B cell (primary cell): ENCODE measurements around the gene CXXC5. TPM values are rescaled to one million over a fixed set of nuclear protein-coding genes. Genes with fewer than 3 reads are reported as not detected.
A peak's percentile ranks its signal among the peaks of the same experiment; 100 is the strongest.

Source experiments
- ATAC-seq: fragments of 200-7000 bp; cut with Tn5 transposase; one replicate; pipeline ENCODE4 v1.10.0; 2021; ENCODE audit warnings: low read depth, mild to moderate bottlenecking, moderate number of reproducible peaks, moderate library complexity
- CTCF ChIA-PET: fragments of 350-600 bp; sonication (Branson Sonifier 250); formaldehyde crosslinking; loops from one replicate; lab custom pipeline; 2021; ENCODE audit warnings: antibody characterized with exemption, inconsistent platforms; lab: Charles Lee
- POLR2A ChIA-PET: fragments of 350-600 bp; sonication (Branson Sonifier 250); formaldehyde crosslinking; loops from one replicate; lab custom pipeline; 2021; ENCODE audit warnings: antibody characterized with exemption; lab: Charles Lee
- DNase-seq: peaks from one replicate; pipeline ENCODE4 v3.0.0; 2013
- H2AFZ ChIP-seq: 2 replicates; pipeline ENCODE4 v1.6.1; 2012; ENCODE audit warnings: mild to moderate bottlenecking, low read depth, low read length; ENCODE audit not compliant: insufficient read depth, poor library complexity, severe bottlenecking
- H3K27ac ChIP-seq, 2 donors: 1 replicate in 1 of 2; 2 replicates in 1 of 2; pipeline ENCODE4 v1.5.1; 2012 to 2013; ENCODE audit warnings: low read length in 2 of 2, mild to moderate bottlenecking in 2 of 2, moderate library complexity in 1 of 2
- H3K27me3 ChIP-seq, 4 experiments: fragments of 200-600 bp in 1 of 4; sonication (generic) in 1 of 4; replicated peaks in 1 of 4; 1 replicate in 2 of 4; 2 replicates in 2 of 4; pipeline versions ENCODE4 v1.6.1 to v1.7.0; 2013 to 2016; ENCODE audit warnings: low read length in 3 of 4, mild to moderate bottlenecking in 2 of 4, mixed read lengths in 1 of 4, moderate library complexity in 1 of 4; ENCODE audit not compliant: insufficient read depth in 4 of 4, control insufficient read depth in 3 of 4; ENCODE audit errors: control extremely low read depth in 1 of 4
- H3K36me3 ChIP-seq, 2 experiments: replicated peaks in 1 of 2; 1 replicate in 1 of 2; 2 replicates in 1 of 2; pipeline versions ENCODE4 v1.6.1 to v1.7.1; 2013; ENCODE audit warnings: low read length in 1 of 2; ENCODE audit not compliant: insufficient read depth in 2 of 2, control insufficient read depth in 1 of 2; ENCODE audit errors: control extremely low read depth in 1 of 2, extremely low read depth in 1 of 2
- H3K4me1 ChIP-seq, 2 donors: fragments of 200-600 bp in 1 of 2; sonication (generic) in 1 of 2; 1 replicate in 1 of 2; 2 replicates in 1 of 2; pipeline versions ENCODE4 v1.5.1 to v1.6.1; 2013 to 2017; ENCODE audit warnings: low read length in 2 of 2; ENCODE audit not compliant: control insufficient read depth in 2 of 2, insufficient read depth in 2 of 2
- H3K4me2 ChIP-seq: replicated peaks from 2 replicates; pipeline ENCODE3; 2012; ENCODE audit warnings: mild to moderate bottlenecking, low read depth, low read length; ENCODE audit not compliant: poor library complexity, severe bottlenecking
- H3K4me3 ChIP-seq, 5 experiments: fragments of 200-600 bp in 1 of 5; sonication (generic) in 1 of 5; 1 replicate in 3 of 5; 2 replicates in 2 of 5; pipeline versions ENCODE4 v1.5.1 to v1.7.0; 2011 to 2016; ENCODE audit warnings: low read length in 4 of 5, mild to moderate bottlenecking in 4 of 5, low read depth in 2 of 5, control low read depth in 1 of 5, moderate library complexity in 1 of 5; ENCODE audit not compliant: insufficient read depth in 1 of 5; ENCODE audit errors: control extremely low read depth in 1 of 5, extremely low read depth in 1 of 5
- H3K79me2 ChIP-seq: fragments of 200-600 bp; sonication (generic); one replicate; pipeline ENCODE4 v1.6.0; 2016; ENCODE audit warnings: low read length; ENCODE audit not compliant: control insufficient read depth, insufficient read depth
- H3K9ac ChIP-seq: fragments of 200-600 bp; sonication (generic); 2 replicates; pipeline ENCODE4 v1.6.1; 2017; ENCODE audit warnings: mild to moderate bottlenecking, low read length, moderate library complexity
- H3K9me3 ChIP-seq, 3 donors: one replicate each; pipeline versions ENCODE4 v1.6.1 to v1.7.1; 2013; ENCODE audit warnings: low read length in 2 of 3; ENCODE audit not compliant: control insufficient read depth in 2 of 3, insufficient read depth in 1 of 3; ENCODE audit errors: control extremely low read depth in 1 of 3
- H4K20me1 ChIP-seq: 2 replicates; pipeline ENCODE4 v1.6.0; 2012; ENCODE audit warnings: mild to moderate bottlenecking, low read length; ENCODE audit not compliant: insufficient read depth, control insufficient read depth, poor library complexity, severe bottlenecking
- H3K27ac Mint-ChIP-seq: one replicate; pipeline ENCODE4 v1.8.0; 2021; ENCODE audit warnings: mixed read lengths
- H3K27me3 Mint-ChIP-seq: one replicate; pipeline ENCODE4 v1.8.0; 2021; ENCODE audit warnings: mixed read lengths
- H3K4me1 Mint-ChIP-seq: one replicate; pipeline ENCODE4 v1.8.0; 2021; ENCODE audit warnings: mixed read lengths
- H3K4me3 Mint-ChIP-seq: one replicate; pipeline ENCODE4 v1.8.0; 2021; ENCODE audit warnings: mixed read lengths
- H3K9me3 Mint-ChIP-seq: one replicate; pipeline ENCODE4 v1.8.0; 2022; ENCODE audit warnings: mixed read lengths; ENCODE audit not compliant: insufficient read depth
- CTCF ChIP-seq: fragments of 200-600 bp; IDR thresholded peaks from one replicate; pipeline ENCODE4 v1.8.0; 2022; ENCODE audit warnings: antibody characterized with exemption, mild to moderate bottlenecking
- EZH2 ChIP-seq: IDR thresholded peaks from 2 replicates; pipeline ENCODE4 v1.6.1; 2012; ENCODE audit warnings: borderline replicate concordance, low read depth, mild to moderate bottlenecking, moderate library complexity, low read length; ENCODE audit not compliant: insufficient read depth, poor library complexity, severe bottlenecking
- WGBS: methylation state at CpG from one replicate; pipeline ENCODE4 v1.1.5; 2013; ENCODE audit warnings: missing lambda C conversion rate; ENCODE audit not compliant: insufficient coverage; 5-methylcytosine and 5-hydroxymethylcytosine counted together
- intact Hi-C: fragments of 100-400 bp; cut with micrococcal nuclease; formaldehyde crosslinking; loops from one replicate; pipeline ENCODE4 v1.10.0; 2022
- polyA plus RNA-seq: library from polyadenylated mRNA; depleted of rRNA; stranded (reverse); fragments of >200 nt; gene quantifications from 2 replicates; pipeline ENCODE4 v1.2.3, GENCODE V29; 2012
- total RNA-seq, 2 donors: library from RNA; stranded (reverse); fragments of 120-200 nt in 1 of 2; gene quantifications; 1 replicate in 1 of 2; 2 replicates in 1 of 2; pipeline versions ENCODE4 v1.2.3 to v1.2.4, GENCODE V29; 2013 to 2022

The CXXC5 gene
- total and polyA plus RNA-seq, 2 donors (not counting 1 experiment from before 2014, with no cell fraction given), result 126 to 143 TPM

- no peaks in the 10 kb centered on the region for H4K20me1 ChIP-seq
- Mint-ChIP-seq H3K4me1 (peaks cover 41% of the 10 kb centered on the region), H3K27me3 (peaks cover 16% of the 10 kb centered on the region), H3K4me3 (no peak overlapping the region), H3K9me3 (no peaks in the 10 kb centered on the region), H3K27ac (no peak overlapping the region)
- H3K9me3 ChIP-seq, result peaks cover 0 to 5% (median 0%) of the 10 kb centered on the region in 3 donors
- TF ChIP-seq CTCF (no peak), EZH2 (no peak)
- intact Hi-C loops, result loop anchor here (5.0 to 10.0 kb wide), 2 partner anchors 50 to 273 kb away; no protein-coding TSS in a partner anchor
- H3K9ac ChIP-seq, result no peak overlapping the region
- H3K79me2 ChIP-seq, result no peaks in the 10 kb centered on the region
- no peaks in the 10 kb centered on the region for H3K36me3 ChIP-seq
- ChIA-PET CTCF (interaction anchor here (3.6 to 9.1 kb wide), 2 partner anchors 60 to 72 kb away, joined by 26 to 125 read pairs; no protein-coding TSS in a partner anchor), POLR2A (no interaction called here)
- peaks cover 0 to 28% (median 10%) of the 10 kb centered on the region in 4 experiments for H3K27me3 ChIP-seq
- no peak for DNase-seq
- no peak for ATAC-seq
- no peak overlapping the region for H3K4me2 ChIP-seq
- no peak overlapping the region for H3K4me3 ChIP-seq
- H3K27ac ChIP-seq, result no peak overlapping the region
- peaks cover 29 to 43% of the 10 kb centered on the region in 2 donors for H3K4me1 ChIP-seq
- 100% methylated on average over 2 of the region's 2 CpGs for WGBS
- no peak overlapping the region for H2AFZ ChIP-seq
Measured at GRCh38 chr5:139695178-139695573, 47.0 kb downstream of the CXXC5 start.

- Histone ChIP-seq H3K9ac (peak overlapping the region; percentile 51), H3K36me3 (no peaks in the 10 kb centered on the region), H3K4me1 (peaks cover 37 to 44% of the 10 kb centered on the region in 2 donors), H3K9me3 (peaks cover 0 to 5% (median 0%) of the 10 kb centered on the region in 3 donors), H3K4me3 (peak overlapping the region in 1 of 5 experiments; percentile 46), H3K27ac (no peak overlapping the region), H4K20me1 (no peaks in the 10 kb centered on the region), H3K27me3 (peaks cover 0 to 32% (median 10%) of the 10 kb centered on the region in 4 experiments), H3K79me2 (no peaks in the 10 kb centered on the region), H2AFZ (peak overlapping the region; percentile 69), H3K4me2 (peak overlapping the region; percentile 89)
- WGBS, result 45% methylated on average over 18 of the region's 21 CpGs
- peak overlapping the region; percentile 72 for H3K27ac Mint-ChIP-seq
- ATAC-seq (no peak), DNase-seq (peak; percentile 32)
- H3K4me1 Mint-ChIP-seq, result peaks cover 42% of the 10 kb centered on the region
- no peaks in the 10 kb centered on the region for H3K9me3 Mint-ChIP-seq
- H3K4me3 Mint-ChIP-seq, result peak overlapping the region; percentile 82
- peaks cover 16% of the 10 kb centered on the region for H3K27me3 Mint-ChIP-seq
- intact Hi-C loops, result loop anchor here (5.0 to 10.0 kb wide), 2 partner anchors 48 to 274 kb away; no protein-coding TSS in a partner anchor
- TF ChIP-seq CTCF, result no peak
- TF ChIP-seq EZH2, result no peak
- POLR2A ChIA-PET, result interaction anchor here (0.5 to 1.6 kb wide), 4 partner anchors 11 to 127 kb away, joined by 4 to 6 read pairs (median 6); no protein-coding TSS in a partner anchor
- CTCF ChIA-PET, result interaction anchor here (1.4 to 9.1 kb wide), 4 partner anchors 37 to 274 kb away, joined by 3 to 125 read pairs (median 15); no protein-coding TSS in a partner anchor
Measured at GRCh38 chr5:139696167-139696893, 48.2 kb downstream of the CXXC5 start.
